Right ventricle myocardium inferior (tissue), 1 donor: ENCODE data around the gene POLRMT. TPM values are rescaled to one million over a fixed set of nuclear protein-coding genes. Genes with fewer than 3 reads are reported as not detected.
A peak's percentile ranks its signal among the peaks of the same experiment; 100 is the strongest.
"Not testable (repeated sequence)": the region's sequence is repeated elsewhere in the genome, so short reads cannot be mapped to it uniquely, and the experiment has no call there.

ENCODE experiments used
- ATAC-seq: fragments of 200-7000 bp; cut with Tn5 transposase; one replicate; pipeline ENCODE4 v1.9.1; 2020; ENCODE audit warnings: mild to moderate bottlenecking, moderate library complexity
- DNase-seq: peaks from one replicate; pipeline ENCODE4 v3.0.0; 2021; ENCODE audit errors: missing footprints
- intact Hi-C: fragments of 100-400 bp; cut with DNase I; formaldehyde crosslinking; loops from one replicate; pipeline ENCODE4 v1.11.0; 2022
- total RNA-seq: library from RNA; stranded (reverse); fragmentation: NEBNext Ultra II Directional; extraction: Animal tissue kit (Norgen Biotek cat#: 25700); gene quantifications from one replicate; pipeline ENCODE4 v1.2.1, GENCODE V29; 2021
- donor health status: DM: no; HTN: yes; CAD: no; lungs with severe emphysema.

The POLRMT gene
- total RNA-seq, 1 donor from 2014 or later: 51.2 TPM

DNA sequence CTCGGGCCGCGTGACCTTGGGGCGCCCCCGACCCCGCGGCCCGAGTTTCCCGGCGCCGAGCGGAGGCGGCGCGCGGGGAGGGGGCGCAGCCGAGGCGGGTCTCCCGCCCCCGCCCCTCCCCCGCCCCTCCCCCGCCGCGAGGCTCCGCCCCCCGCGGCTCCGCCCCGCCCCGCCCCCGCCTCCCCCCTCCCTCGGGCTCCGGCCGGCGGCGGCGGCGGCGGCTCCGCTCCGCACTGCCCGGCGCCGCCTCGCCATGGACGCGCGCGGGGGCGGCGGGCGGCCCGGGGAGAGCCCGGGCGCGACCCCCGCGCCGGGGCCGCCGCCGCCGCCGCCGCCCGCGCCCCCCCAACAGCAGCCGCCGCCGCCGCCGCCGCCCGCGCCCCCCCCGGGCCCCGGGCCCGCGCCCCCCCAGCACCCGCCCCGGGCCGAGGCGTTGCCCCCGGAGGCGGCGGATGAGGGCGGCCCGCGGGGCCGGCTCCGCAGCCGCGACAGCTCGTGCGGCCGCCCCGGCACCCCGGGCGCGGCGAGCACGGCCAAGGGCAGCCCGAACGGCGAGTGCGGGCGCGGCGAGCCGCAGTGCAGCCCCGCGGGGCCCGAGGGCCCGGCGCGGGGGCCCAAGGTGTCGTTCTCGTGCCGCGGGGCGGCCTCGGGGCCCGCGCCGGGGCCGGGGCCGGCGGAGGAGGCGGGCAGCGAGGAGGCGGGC, 43.5 kb downstream of the POLRMT start, which contains the start of gene HCN2:
Gene HCN2, plus strand, starts transcription at position 189 of the 703 bp plus-strand sequence. Its CDS starts 65 bp downstream, at position 254.
- ATAC-seq: no peak
- intact Hi-C loops: loop anchor here (10.0 kb wide), 1 partner anchor 145 kb away; no protein-coding TSS in a partner anchor
- no peak for DNase-seq

GRCh38 chr19:588741-589692, 44.3 kb downstream of the POLRMT start:
- no peak for ATAC-seq
- DNase-seq: no peak
- intact Hi-C loops: loop anchor here (10.0 kb wide), 1 partner anchor 146 kb away; no protein-coding TSS in a partner anchor

DNA sequence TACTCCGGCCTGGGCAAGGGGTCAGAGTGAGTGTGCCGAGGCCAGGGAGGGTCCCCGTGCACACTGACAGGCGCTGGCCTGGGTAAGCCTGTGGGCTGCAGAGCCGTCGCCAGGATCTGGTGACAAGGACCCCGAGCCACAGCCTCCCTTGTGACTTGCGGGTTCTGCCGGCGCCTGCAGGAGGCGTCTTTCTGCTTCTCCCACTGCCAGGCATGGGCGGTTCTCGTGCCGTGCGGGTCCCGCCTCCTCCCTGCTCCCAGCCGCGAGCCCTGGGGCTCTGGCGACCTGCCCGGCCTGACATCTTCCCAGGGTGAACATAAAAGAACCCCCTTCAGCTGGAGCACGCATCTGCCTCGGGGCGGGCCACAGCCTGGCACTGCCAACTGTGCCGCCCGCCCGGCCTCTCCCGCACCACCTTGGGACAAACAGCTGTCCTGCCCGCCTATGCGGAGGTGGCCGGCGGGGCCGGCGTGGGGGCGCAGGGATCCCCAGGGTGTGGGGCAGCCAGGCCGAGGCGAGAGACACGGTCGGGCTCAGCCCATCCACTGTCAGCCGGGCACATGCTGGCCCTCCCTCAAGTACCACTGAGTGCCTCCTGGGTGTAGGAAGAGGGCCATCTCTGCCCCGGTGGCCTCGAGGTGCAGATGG, 45.1 kb downstream of the POLRMT start:
- DNase-seq (peak; percentile 80), ATAC-seq (peak; percentile 11)
- intact Hi-C loops: loop anchor here (10.0 kb wide), 1 partner anchor 147 kb away; no protein-coding TSS in a partner anchor

DNA sequence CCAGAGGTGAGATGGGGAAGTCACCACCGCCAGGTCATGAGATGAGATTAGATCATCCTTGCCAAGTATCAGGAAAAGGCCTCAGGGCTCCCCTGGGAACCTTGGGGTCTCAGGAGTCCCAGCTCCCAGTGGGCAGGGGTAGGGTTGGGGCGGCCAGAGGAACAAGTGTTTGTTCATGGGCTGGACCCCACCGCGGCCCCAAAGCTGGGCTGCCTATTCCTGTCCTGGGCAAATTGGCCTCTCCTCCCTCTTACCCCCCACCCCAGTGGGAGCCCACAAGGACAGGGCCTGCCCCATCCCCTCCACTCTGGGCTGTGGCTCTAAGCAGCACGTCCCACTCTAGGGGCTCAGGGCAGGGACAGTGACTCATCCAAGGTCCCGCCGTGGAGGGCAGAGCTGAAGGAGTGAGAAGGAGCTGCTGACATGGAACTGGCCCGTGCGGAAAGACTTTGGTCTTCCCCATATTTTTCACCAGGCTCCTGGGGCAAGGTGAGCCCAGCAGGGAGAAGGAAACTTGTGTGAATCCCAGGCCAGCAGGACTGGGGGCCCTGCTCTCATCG, 47.7 kb downstream of the POLRMT start:
- DNase-seq: no peak
- intact Hi-C loops: loop anchor here (10.0 kb wide), 1 partner anchor 149 kb away; no protein-coding TSS in a partner anchor
- ATAC-seq: no peak

GRCh38 chr19:585146-585545, 48.2 kb downstream of the POLRMT start:
- intact Hi-C loops: loop anchor here (10.0 kb wide), 1 partner anchor 150 kb away; no protein-coding TSS in a partner anchor
- not testable (repeated sequence) for DNase-seq, ATAC-seq

DNA sequence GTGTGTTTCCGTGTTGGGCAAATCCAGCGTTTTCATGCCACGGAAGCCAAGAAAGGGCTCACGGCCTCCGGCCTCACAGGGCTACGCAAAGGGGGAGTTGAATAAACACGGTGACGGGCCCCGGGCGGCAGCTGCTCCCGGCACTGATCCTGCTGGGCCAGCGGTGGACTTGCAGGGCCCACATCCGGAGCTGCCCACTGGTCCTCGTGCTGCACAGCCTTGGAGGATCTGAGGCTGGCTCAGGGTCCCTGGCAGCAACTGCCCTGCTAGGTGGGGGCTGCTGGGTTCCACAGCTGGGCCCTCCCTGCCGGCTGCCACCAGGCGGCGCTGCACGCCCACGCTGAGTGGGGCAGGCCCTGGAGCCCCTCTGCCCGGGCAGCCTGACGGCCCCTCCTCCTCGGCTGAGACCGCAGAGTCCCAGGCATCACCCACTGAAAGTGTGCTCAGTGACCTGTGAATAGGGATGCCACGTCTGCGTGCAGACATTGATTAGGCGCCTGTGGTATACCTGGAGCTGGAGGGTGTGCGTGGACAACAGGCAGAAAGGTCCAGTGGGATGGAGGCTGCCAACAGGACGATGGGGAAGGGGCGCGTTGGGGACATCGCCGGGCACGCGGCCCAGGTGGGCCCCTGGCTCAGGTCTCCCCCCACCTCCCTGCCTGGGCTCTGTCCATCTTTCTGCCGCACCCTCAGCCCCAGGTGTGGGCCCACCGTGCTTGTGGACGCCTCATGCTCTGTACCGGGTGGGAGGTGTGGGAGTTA, 48.9 kb downstream of the POLRMT start:
- DNase-seq (peak; percentile 83), ATAC-seq (peak; percentile 70)
- intact Hi-C loops: loop anchor here (10.0 kb wide), 1 partner anchor 150 kb away; no protein-coding TSS in a partner anchor

DNA sequence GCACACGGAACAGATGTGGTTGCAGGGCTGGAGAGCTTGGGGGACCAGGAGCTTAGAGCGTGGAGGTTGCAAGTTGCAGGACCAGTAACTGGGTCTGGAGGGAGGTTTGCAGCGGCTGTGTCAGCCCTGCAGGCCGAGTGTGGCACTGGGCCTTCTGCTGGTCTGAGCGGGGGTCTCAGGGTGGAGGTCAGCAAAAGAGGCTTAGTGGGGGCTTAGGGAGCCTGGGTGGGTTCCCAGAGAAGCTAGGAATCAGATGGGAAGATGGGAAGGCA, 49.4 kb downstream of the POLRMT start:
- intact Hi-C loops: loop anchor here (10.0 kb wide), 1 partner anchor 151 kb away; no protein-coding TSS in a partner anchor
- no peak for ATAC-seq
- no peak for DNase-seq

GRCh38 chr19:583198-583967, 50.0 kb downstream of the POLRMT start:
- ATAC-seq: no peak
- no peak for DNase-seq
- intact Hi-C loops: loop anchor here (10.0 kb wide), 1 partner anchor 151 kb away; no protein-coding TSS in a partner anchor

- ATAC-seq (no peak), DNase-seq (no peak)
- intact Hi-C loops: loop anchor here (10.0 kb wide), 1 partner anchor 152 kb away; no protein-coding TSS in a partner anchor
Measured at GRCh38 chr19:582497-583197, 50.7 kb downstream of the POLRMT start.

DNA sequence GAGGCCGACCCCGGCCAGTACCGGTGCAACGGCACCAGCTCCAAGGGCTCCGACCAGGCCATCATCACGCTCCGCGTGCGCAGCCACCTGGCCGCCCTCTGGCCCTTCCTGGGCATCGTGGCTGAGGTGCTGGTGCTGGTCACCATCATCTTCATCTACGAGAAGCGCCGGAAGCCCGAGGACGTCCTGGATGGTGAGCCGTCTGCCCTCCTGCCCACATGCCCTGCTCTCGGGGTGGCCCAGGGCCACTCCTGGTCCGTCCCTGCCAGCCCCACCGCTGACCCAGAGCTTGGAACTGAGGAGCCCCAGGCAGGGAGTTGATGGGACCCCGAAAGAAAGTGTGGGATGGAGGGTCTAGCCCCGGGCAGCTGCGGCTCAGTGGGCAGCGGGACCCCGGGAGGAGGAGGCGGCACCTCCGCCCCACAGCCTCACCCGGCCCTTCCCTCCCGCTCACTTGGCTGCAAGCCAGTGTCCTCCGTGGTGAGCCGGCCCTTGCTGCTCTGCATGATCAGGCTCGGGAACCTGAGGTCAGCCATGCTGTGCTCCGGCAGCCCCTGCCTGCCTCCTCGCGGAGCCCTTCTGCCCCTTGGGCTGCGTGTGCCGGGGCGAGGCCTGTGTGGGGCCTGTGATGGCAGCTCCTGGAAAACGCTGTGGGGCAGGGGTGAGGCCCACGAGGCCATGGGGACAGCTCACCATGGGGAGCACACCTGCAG, 51.8 kb downstream of the POLRMT start:
- intact Hi-C loops: loop anchor here (10.0 kb wide), 1 partner anchor 153 kb away; no protein-coding TSS in a partner anchor
- DNase-seq (no peak), ATAC-seq (no peak)

- intact Hi-C loops: loop anchor here (10.0 kb wide), 1 partner anchor 154 kb away; no protein-coding TSS in a partner anchor
- ATAC-seq (no peak), DNase-seq (no peak)
Measured at GRCh38 chr19:580274-580835, 53.0 kb downstream of the POLRMT start.

DNA sequence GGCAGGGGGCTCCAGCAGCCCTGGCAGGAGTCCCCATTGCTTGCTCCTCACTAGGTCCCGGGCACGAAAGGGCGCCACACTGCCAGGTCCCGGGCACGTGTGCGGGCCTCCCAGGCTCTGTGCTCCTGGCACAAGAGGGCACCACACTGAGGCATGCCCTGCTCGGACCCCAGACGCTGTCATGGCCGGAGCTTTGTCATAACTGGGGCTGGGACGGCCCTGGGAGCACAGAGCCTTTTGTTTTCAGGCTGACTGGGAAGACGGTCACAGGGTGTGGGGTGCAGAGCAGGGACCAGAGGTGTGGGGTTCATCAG, 53.5 kb downstream of the POLRMT start:
- ATAC-seq (no peak), DNase-seq (no peak)
- intact Hi-C loops: loop anchor here (5.0 to 10.0 kb wide), 3 partner anchors 83 to 215 kb away; partner anchors contain the start of genes PTBP1 and RNF126

GRCh38 chr19:579111-579841, 54.1 kb downstream of the POLRMT start:
- intact Hi-C loops: loop anchor here (5.0 to 10.0 kb wide), 2 partner anchors 83 to 216 kb away; partner anchors contain the start of genes PTBP1 and RNF126
- ATAC-seq (no peak), DNase-seq (peak; percentile 61)

DNA sequence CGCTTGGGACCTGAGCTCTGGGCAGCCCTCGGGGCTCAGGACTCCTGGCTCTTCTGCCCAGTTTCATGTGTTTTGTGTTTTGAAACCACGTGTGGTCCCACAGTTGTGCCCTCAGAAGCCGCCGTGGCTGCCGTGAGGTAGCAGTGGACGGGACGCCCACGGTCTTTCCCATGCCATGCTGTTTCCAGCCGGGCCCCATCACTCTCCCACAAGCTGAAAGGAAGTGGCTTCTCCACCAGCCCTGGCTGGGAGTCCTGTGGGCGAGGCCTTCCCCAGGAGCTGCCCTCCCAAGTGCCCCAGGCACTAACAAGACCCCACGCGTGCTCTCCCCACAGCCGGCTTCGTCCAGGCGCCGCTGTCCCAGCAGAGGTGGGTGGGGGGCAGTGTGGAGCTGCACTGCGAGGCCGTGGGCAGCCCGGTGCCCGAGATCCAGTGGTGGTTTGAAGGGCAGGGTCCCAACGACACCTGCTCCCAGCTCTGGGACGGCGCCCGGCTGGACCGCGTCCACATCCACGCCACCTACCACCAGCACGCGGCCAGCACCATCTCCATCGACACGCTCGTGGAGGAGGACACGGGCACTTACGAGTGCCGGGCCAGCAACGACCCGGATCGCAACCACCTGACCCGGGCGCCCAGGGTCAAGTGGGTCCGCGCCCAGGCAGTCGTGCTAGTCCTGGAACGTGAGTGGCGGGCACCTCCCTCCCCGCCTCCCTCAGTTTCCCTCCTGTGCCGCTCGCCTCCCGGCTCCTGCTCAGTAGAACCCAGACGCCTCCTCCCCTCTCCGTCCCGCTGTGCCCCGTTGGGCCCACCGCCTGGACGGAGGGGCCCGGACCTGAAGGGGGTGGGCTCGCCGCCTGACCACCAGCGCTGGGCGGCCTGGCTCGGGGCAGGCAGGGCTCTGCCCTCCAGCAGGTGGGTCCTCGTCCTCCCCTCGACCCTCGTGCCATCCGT, 55.6 kb downstream of the POLRMT start:
- no peak for ATAC-seq
- peak; percentile 76 for DNase-seq
- intact Hi-C loops: loop anchor here (5.0 to 10.0 kb wide), 2 partner anchors 85 to 217 kb away; partner anchors contain the start of genes PTBP1 and RNF126
